Daoy (cell line): Measurements from ENCODE around the gene HP1BP3. TPM values are rescaled to one million over a fixed set of nuclear protein-coding genes. Genes with fewer than 3 reads are reported as not detected.

ENCODE experiments used
- DNase-seq: peaks from one replicate; pipeline ENCODE4 v3.0.0-alpha.2; 2015; ENCODE audit warnings: low read depth
- total RNA-seq: library from RNA; depleted of rRNA; stranded (reverse); fragments of >200 nt; shearing (Covaris generic); gene quantifications from 2 replicates; pipeline ENCODE4 v1.2.3, GENCODE V29; 2014; rRNA removed

HP1BP3 gene
- total RNA-seq, 1 experiment from 2014 or later, result 143 TPM

DNA sequence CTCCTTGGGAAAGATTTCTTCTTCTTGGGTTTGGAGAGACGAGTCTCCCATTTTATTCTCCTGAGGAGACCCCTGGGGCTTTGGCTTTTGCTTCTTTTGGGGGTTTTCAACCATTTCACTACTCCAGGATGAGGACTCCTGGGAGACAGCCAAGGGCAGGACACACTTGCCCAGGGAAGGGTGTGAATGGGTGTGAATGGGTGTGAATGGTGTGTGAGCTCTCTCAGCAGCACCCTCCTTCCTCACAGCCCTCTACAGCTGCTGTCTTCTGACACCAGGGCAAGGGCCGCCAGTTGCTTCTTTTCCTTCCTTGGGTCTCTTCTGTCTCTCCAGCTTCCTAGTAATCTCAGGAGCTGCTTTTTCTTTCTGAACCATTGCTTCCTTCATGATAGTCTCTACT lies 93.5 kb downstream of the HP1BP3 start:
- DNase-seq, result no peak

Other genes starting within 250 kb of the HP1BP3 start
- gene FAM43B, start 234.7 kb downstream of the HP1BP3 start, total RNA-seq, result 0.29 TPM in 1 of 2 replicates, not detected in the other
- 1.5 TPM in 1 of 2 replicates, not detected in the other for gene CDA, start 198.2 kb downstream of the HP1BP3 start, total RNA-seq
- gene PINK1, start 153.8 kb downstream of the HP1BP3 start, total RNA-seq, result 76.0 and 78.5 TPM in 2 replicates
- 239 and 311 TPM in 2 replicates for gene DDOST, start 125.9 kb downstream of the HP1BP3 start, total RNA-seq
- 0.06 TPM in 1 of 2 replicates, not detected in the other for gene KIF17, start 69.3 kb downstream of the HP1BP3 start, total RNA-seq
- gene SH2D5, start 54.6 kb downstream of the HP1BP3 start, total RNA-seq, result 1.3 and 2.2 TPM in 2 replicates